Mucosa of descending colon (tissue), 3 donors: ENCODE measurements around the gene GIN1. TPM values are rescaled to one million over a fixed set of nuclear protein-coding genes. Genes with fewer than 3 reads are reported as not detected.

Experiments used
- ATAC-seq: fragments of 200-7000 bp; cut with Tn5 transposase; one replicate; pipeline ENCODE4 v1.9.1; 2020; ENCODE audit warnings: mild to moderate bottlenecking, moderate library complexity
- DNase-seq, 3 donors: peaks; one replicate each; pipeline ENCODE4 v3.0.0-alpha.2; 2020
- H3K36me3 ChIP-seq: fragments of 200-600 bp; one replicate; pipeline ENCODE4 v1.8.0; 2021; ENCODE audit warnings: low read depth, mild to moderate bottlenecking
- H3K4me1 ChIP-seq: fragments of 200-600 bp; one replicate; pipeline ENCODE4 v1.8.0; 2021; ENCODE audit warnings: low read depth, mild to moderate bottlenecking
- H3K4me3 ChIP-seq: fragments of 200-600 bp; one replicate; pipeline ENCODE4 v1.8.0; 2021; ENCODE audit warnings: mild to moderate bottlenecking
- H3K9me3 ChIP-seq: fragments of 200-600 bp; one replicate; pipeline ENCODE4 v1.8.0; 2021; ENCODE audit warnings: mild to moderate bottlenecking
- intact Hi-C, 2 donors: fragments of 100-400 bp; cut with DNase I in 1 of 2; cut with micrococcal nuclease in 1 of 2; formaldehyde crosslinking; loops; one replicate each; pipeline versions ENCODE4 v1.11.0 to v1.11.1; 2022; cut with DNase I, micrococcal nuclease
- total RNA-seq, 3 donors: library from RNA; stranded (reverse); fragmentation: NEBNext Ultra II Directional in 2 of 3; extraction: Animal tissue kit (Norgen Biotek cat#: 25700) in 2 of 3; gene quantifications; one replicate each; pipeline versions ENCODE4 v1.2.1 to v1.2.4, GENCODE V29; 2021 to 2023
- TF ChIP-seq, protein P1 (sequence below): fragments of 200-600 bp; IDR thresholded peaks from one replicate; pipeline ENCODE4 v1.8.0; 2022; ENCODE audit warnings: antibody characterized with exemption, mild to moderate bottlenecking
- donor health status: DM: no; HTN: no; CAD: no; lungs with moderate emphysema.
- donor health status: DM: no; HTN: no; CAD: no.
- donor health status: DM: no; HTN: yes; CAD: no.

GIN1 gene
- total RNA-seq, 3 donors from 2014 or later: 6.7 to 9.1 (median 6.9) TPM

DNA sequence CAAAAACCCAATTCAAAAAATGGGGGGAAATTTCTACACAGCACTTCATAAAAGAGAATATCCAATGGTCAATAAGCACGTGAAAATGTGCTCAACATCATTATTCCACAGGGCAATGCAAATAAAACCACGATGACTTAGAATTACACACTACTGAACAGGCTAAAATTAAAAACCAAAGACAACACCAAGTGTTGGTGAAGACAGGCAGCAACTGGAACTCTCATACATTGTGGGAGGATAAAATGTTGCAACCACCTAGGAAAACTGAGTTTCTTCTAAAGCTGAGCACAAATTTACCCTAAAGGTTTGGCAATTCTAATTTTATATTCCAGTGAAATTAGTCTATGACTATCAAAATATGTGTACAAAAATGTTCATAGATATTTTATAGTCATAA, 9.5 kb downstream of the GIN1 start:
- ATAC-seq (no peak), DNase-seq (no peak)
- Histone ChIP-seq H3K4me1 (no peaks in the 10 kb centered on the region), H3K36me3 (no peaks in the 10 kb centered on the region), H3K9me3 (no peaks in the 10 kb centered on the region), H3K4me3 (no peak overlapping the region)
- intact Hi-C loops: no loop called here
- TF ChIP-seq, protein P1, sequence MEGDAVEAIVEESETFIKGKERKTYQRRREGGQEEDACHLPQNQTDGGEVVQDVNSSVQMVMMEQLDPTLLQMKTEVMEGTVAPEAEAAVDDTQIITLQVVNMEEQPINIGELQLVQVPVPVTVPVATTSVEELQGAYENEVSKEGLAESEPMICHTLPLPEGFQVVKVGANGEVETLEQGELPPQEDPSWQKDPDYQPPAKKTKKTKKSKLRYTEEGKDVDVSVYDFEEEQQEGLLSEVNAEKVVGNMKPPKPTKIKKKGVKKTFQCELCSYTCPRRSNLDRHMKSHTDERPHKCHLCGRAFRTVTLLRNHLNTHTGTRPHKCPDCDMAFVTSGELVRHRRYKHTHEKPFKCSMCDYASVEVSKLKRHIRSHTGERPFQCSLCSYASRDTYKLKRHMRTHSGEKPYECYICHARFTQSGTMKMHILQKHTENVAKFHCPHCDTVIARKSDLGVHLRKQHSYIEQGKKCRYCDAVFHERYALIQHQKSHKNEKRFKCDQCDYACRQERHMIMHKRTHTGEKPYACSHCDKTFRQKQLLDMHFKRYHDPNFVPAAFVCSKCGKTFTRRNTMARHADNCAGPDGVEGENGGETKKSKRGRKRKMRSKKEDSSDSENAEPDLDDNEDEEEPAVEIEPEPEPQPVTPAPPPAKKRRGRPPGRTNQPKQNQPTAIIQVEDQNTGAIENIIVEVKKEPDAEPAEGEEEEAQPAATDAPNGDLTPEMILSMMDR: no peak

DNA sequence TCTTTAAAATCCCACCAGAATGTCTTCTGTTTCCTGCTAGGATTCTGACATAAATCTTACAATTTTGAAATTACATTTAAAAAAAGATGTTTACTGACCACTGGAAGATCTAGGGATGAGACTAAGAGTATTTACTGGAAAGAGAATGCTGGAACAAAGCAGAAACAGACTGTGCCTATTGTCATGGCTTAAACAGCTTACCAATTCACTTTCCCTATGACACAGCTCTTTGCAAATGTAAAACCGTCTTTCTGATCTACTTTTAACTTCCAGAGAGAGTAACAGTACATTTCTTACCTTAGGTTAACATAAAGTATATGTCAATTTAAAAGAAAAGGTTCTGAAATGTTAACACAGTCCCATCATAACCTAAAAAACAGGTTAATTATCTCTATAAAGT, 10.7 kb downstream of the GIN1 start:
- no peak for ATAC-seq
- H3K4me1 ChIP-seq: no peaks in the 10 kb centered on the region
- TF ChIP-seq, protein P1: no peak
- H3K9me3 ChIP-seq: no peaks in the 10 kb centered on the region
- H3K36me3 ChIP-seq: no peaks in the 10 kb centered on the region
- DNase-seq: no peak
- H3K4me3 ChIP-seq: no peak overlapping the region
- intact Hi-C loops: no loop called here

DNA sequence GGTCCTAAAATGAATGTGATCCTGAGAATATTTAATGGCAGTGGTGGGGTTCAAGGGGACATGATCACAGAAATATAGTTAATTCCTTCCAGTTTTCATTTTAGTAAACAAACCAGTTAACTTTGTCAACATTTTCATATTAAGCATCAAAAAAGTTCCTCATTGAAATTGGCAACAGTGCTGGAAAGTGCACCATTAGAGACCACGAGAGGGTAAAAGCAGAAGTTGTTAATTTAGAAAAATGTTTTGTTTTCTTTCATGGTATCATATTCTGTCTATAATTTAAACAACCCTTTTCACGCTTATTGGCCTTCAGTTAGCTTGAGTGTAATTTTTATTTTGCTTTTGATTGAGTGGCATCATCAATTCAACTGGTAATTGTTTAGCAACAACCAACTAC, 11.9 kb downstream of the GIN1 start:
- no peak for ATAC-seq
- TF ChIP-seq, protein P1: no peak
- no peak overlapping the region for H3K4me3 ChIP-seq
- H3K4me1 ChIP-seq: no peaks in the 10 kb centered on the region
- DNase-seq: no peak
- H3K36me3 ChIP-seq: no peaks in the 10 kb centered on the region
- no peaks in the 10 kb centered on the region for H3K9me3 ChIP-seq
- intact Hi-C loops: no loop called here

DNA sequence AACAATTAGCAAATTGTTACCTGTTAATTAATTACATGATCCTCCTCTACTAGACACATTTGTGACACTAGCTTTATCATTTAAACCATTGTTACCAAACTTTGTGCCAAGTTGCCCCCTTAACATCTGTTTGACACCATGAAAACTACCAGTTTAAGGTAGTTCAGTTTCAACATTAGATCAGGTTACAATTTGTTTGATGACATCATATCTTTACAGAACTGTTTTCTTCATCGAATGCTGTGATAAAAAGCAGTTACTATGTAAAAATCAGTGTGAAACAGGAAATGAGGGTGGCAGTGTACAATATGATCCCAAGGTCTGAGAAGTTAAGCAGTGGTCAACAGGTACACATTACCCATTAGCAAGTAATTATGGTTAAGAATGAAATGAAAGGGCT, 17.7 kb downstream of the GIN1 start:
- intact Hi-C loops: no loop called here
- ATAC-seq (no peak), DNase-seq (no peak)
- no peak overlapping the region for H3K4me3 ChIP-seq
- no peaks in the 10 kb centered on the region for H3K9me3 ChIP-seq
- no peaks in the 10 kb centered on the region for H3K36me3 ChIP-seq
- no peaks in the 10 kb centered on the region for H3K4me1 ChIP-seq
- TF ChIP-seq, protein P1: no peak

- Histone ChIP-seq H3K36me3 (no peaks in the 10 kb centered on the region), H3K9me3 (no peaks in the 10 kb centered on the region), H3K4me3 (no peak overlapping the region), H3K4me1 (no peaks in the 10 kb centered on the region)
- TF ChIP-seq, protein P1: no peak
- ATAC-seq (no peak), DNase-seq (no peak)
- intact Hi-C loops: no loop called here
Observed at GRCh38 chr5:103101079-103101750, 18.7 kb downstream of the GIN1 start.

GRCh38 chr5:103098993-103099392, 20.9 kb downstream of the GIN1 start:
- intact Hi-C loops: no loop called here
- TF ChIP-seq, protein P1: no peak
- no peaks in the 10 kb centered on the region for H3K36me3 ChIP-seq
- ATAC-seq: no peak
- DNase-seq: no peak
- H3K4me3 ChIP-seq: no peak overlapping the region
- H3K9me3 ChIP-seq: no peaks in the 10 kb centered on the region
- H3K4me1 ChIP-seq: no peaks in the 10 kb centered on the region
